ENCODE results near the gene DYSF. TPM values are rescaled to one million over a fixed set of nuclear protein-coding genes. Genes with fewer than 3 reads are reported as not detected.

Gene DYSF
- total RNA-seq, 1 experiment from 2014 or later = 5.5 TPM

DNA sequence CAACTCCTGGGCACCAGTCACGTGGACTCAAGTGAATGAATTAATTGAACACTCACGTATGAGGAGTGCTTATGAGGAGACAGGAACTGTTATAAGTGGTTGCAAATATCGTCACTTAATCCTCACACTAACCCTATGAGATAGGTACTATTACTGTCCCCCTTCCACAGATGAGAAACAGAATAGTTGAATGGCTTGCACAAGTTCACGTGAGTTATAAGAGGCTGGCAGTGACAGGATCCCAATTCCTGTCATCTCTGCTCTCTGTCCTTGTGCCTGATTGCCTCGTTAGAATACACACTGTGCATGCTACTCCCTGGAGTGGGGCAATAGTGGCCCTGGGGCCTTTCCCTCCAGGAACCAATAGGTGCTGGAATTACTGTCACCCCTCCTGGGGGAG lies 253.5 kb downstream of the DYSF start:
- no peak overlapping the region for H3K27ac ChIP-seq (ENCODE audit: insufficient read length, low read depth, low read length)
- Mint-ChIP-seq H3K9me3 (no peaks in the 10 kb centered on the region), H3K27me3 (ENCODE audit: low read depth) (peaks cover 3% of the 10 kb centered on the region; the same call in 1 of the 2 replicates), H3K4me1 (peaks cover 5% of the 10 kb centered on the region in 2 experiments; a peak in 3 of 4 replicates), H3K27ac (no peak overlapping the region), H3K4me3 (no peak overlapping the region), H3K36me3 (ENCODE audit: insufficient read depth in 1 of 3, low read depth in 3 of 3) (no peaks in the 10 kb centered on the region)
- no peak overlapping the region for H3K9ac ChIP-seq (ENCODE audit: extremely low read depth, insufficient read length, low read length)
- H3K56ac ChIP-seq (ENCODE audit: insufficient read length, low read depth, low read length) = no peak overlapping the region
- WGBS (ENCODE audit: extremely low coverage, insufficient read length, low lambda C conversion rate) = no CpG with 5 or more reads among the region's 5 CpGs
- H2BK15ac ChIP-seq (ENCODE audit: low read depth, low read length) = no peak overlapping the region
- H3K4me2 ChIP-seq (ENCODE audit: insufficient read depth, insufficient read length, low read length) = no peak overlapping the region
- no peak overlapping the region for H4K91ac ChIP-seq (ENCODE audit: insufficient read length, low read depth, low read length)
- H3T11ph ChIP-seq (ENCODE audit: low read length) = no peak overlapping the region
- H2AK5ac ChIP-seq (ENCODE audit: insufficient read length, low read length) = no peak overlapping the region
- no peaks in the 10 kb centered on the region for H3K27me3 ChIP-seq (ENCODE audit: insufficient read depth, low read length)
- no peak overlapping the region for H2BK120ac ChIP-seq (ENCODE audit: low read depth, low read length, poor library complexity, severe bottlenecking)
- H3K4ac ChIP-seq (ENCODE audit: low read depth, low read length) = no peak overlapping the region
- no peak overlapping the region for H3K23ac ChIP-seq (ENCODE audit: insufficient read length, low read depth, low read length)
- TF ChIP-seq, protein P1, sequence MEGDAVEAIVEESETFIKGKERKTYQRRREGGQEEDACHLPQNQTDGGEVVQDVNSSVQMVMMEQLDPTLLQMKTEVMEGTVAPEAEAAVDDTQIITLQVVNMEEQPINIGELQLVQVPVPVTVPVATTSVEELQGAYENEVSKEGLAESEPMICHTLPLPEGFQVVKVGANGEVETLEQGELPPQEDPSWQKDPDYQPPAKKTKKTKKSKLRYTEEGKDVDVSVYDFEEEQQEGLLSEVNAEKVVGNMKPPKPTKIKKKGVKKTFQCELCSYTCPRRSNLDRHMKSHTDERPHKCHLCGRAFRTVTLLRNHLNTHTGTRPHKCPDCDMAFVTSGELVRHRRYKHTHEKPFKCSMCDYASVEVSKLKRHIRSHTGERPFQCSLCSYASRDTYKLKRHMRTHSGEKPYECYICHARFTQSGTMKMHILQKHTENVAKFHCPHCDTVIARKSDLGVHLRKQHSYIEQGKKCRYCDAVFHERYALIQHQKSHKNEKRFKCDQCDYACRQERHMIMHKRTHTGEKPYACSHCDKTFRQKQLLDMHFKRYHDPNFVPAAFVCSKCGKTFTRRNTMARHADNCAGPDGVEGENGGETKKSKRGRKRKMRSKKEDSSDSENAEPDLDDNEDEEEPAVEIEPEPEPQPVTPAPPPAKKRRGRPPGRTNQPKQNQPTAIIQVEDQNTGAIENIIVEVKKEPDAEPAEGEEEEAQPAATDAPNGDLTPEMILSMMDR (conservative IDR thresholded peaks at IDR 0.05) = no peak
- no peak overlapping the region for H3K18ac ChIP-seq (ENCODE audit: insufficient read length, low read depth, low read length)
- no peak overlapping the region for H2BK20ac ChIP-seq (ENCODE audit: low read depth, low read length, poor library complexity, severe bottlenecking)
- no peaks in the 10 kb centered on the region for H3K9me3 ChIP-seq (ENCODE audit: control insufficient read depth, low read depth, low read length)
- H4K20me1 ChIP-seq (ENCODE audit: control insufficient read depth, insufficient read depth, insufficient read length) = no peaks in the 10 kb centered on the region
- DNase-seq = no peak
- H3K14ac ChIP-seq (ENCODE audit: insufficient read depth, low read length) = no peak overlapping the region
- H2BK5ac ChIP-seq (ENCODE audit: insufficient read length, low read length) = no peak overlapping the region
- H2BK12ac ChIP-seq (ENCODE audit: insufficient read length, low read depth, low read length) = no peak overlapping the region
- no peaks in the 10 kb centered on the region for H3K4me1 ChIP-seq (ENCODE audit: insufficient read depth, low read length)
- H2AFZ ChIP-seq (ENCODE audit: low read length) = no peak overlapping the region
- H3K79me2 ChIP-seq (ENCODE audit: insufficient read depth, low read length) = no peaks in the 10 kb centered on the region
- H3K23me2 ChIP-seq (ENCODE audit: insufficient read length, low read depth, low read length, poor library complexity, severe bottlenecking) = peaks cover 2% of the 10 kb centered on the region
- H4K8ac ChIP-seq (replicated peaks; ENCODE audit: insufficient read length, low read depth, low read length) = no peak overlapping the region
- H3K79me1 ChIP-seq (ENCODE audit: insufficient read depth, low read depth, low read length, poor library complexity, severe bottlenecking) = no peaks in the 10 kb centered on the region
- no peak overlapping the region for H4K5ac ChIP-seq (ENCODE audit: insufficient read length, low read depth, low read length)

Measured in H9 (cell line).